Heart left ventricle (tissue), 13 donors: Measurements from ENCODE around the gene MS4A5.

Experiments used
- POLR2A ChIP-seq, 2 donors: fragments of 450-650 bp; IDR thresholded peaks; one replicate each; pipeline ENCODE4 v1.6.1; 2017; ENCODE audit warnings: antibody characterized with exemption in 2 of 2, mild to moderate bottlenecking in 2 of 2, moderate library complexity in 2 of 2
- TF ChIP-seq, protein P1 (sequence below), 12 donors: fragments of 200-600 bp; sonication (generic) in 4 of 12; IDR thresholded peaks; one replicate each; pipeline versions ENCODE4 v1.5.0 to v1.8.0; 2018 to 2022; ENCODE audit warnings: antibody characterized with exemption in 12 of 12, mild to moderate bottlenecking in 5 of 12
- donor health status: ischemic (EF 13 %, LVEDD 7.1; RV severe dilation, severe dysfunction).
- donor health status: DM: no; HTN: yes; CAD: no.
- donor health status: DM: no; HTN: no; CAD: no.
- donor health status: ischemic (EF 25% LVEDD 6.9; RV normal size, moderate dysfunction).
- donor health status: ischemic (EF 25% LVEDD 5.7; RV mildly dilated, moderate dysfunction).
- donor health status: ischemic (EF 35%, LVEDD 5.7; RV mildly dilated, moderate dysfunction).
- donor health status: nonischemic (EF 11% LVEDD 7.7; RV severe dilation, severe dysfunction).
- donor health status: DM: yes; HTN: yes; CAD: no.
- donor health status: PGD.
- donor health status: ischemic (EF 29% LVEDD 5.4; RV normal size, mild dysfunction).
- donor health status: nonischemic (EF 23%, LVEDD 6.1; RV moderate dilation, normal function).

DNA sequence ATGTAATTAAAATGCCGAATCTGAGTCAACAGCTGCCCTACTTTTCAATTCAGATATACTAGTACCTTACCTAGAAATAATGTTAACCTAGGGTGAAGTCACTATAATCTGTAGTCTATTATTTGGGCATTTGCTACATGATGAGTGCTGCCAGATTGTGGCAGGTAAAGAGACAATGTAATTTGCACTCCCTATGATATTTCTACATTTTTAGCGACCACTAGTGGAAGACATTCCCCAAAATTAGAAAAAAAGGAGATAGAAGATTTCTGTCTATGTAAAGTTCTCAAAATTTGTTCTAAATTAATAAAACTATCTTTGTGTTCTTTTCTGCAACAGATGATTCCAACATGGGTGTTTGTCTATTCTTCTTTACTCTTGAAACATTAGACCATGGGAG lies 40.4 kb downstream of the MS4A5 start:
- TF ChIP-seq, protein P1, sequence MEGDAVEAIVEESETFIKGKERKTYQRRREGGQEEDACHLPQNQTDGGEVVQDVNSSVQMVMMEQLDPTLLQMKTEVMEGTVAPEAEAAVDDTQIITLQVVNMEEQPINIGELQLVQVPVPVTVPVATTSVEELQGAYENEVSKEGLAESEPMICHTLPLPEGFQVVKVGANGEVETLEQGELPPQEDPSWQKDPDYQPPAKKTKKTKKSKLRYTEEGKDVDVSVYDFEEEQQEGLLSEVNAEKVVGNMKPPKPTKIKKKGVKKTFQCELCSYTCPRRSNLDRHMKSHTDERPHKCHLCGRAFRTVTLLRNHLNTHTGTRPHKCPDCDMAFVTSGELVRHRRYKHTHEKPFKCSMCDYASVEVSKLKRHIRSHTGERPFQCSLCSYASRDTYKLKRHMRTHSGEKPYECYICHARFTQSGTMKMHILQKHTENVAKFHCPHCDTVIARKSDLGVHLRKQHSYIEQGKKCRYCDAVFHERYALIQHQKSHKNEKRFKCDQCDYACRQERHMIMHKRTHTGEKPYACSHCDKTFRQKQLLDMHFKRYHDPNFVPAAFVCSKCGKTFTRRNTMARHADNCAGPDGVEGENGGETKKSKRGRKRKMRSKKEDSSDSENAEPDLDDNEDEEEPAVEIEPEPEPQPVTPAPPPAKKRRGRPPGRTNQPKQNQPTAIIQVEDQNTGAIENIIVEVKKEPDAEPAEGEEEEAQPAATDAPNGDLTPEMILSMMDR (IDR thresholded peaks at IDR 0.05): no peak
- no peak for TF ChIP-seq POLR2A (IDR thresholded peaks at IDR 0.05)
